Upper lobe of right lung (tissue), 1 donor: Measurements from ENCODE around the gene FRK. TPM values are rescaled to one million over a fixed set of nuclear protein-coding genes. Genes with fewer than 3 reads are reported as not detected.

ENCODE experiments used
- ATAC-seq: fragments of 200-7000 bp; cut with Tn5 transposase; one replicate; pipeline ENCODE4 v1.9.1; 2020; ENCODE audit warnings: mild to moderate bottlenecking, moderate library complexity
- DNase-seq: peaks from one replicate; pipeline ENCODE4 v3.0.0-alpha.2; 2020
- H3K27ac ChIP-seq: fragments of 200-600 bp; one replicate; pipeline ENCODE4 v1.8.0; 2022
- H3K27me3 ChIP-seq: fragments of 200-600 bp; one replicate; pipeline ENCODE4 v1.8.0; 2022; ENCODE audit warnings: mild to moderate bottlenecking
- H3K36me3 ChIP-seq: fragments of 200-600 bp; one replicate; pipeline ENCODE4 v1.8.0; 2022
- H3K4me1 ChIP-seq: fragments of 200-600 bp; one replicate; pipeline ENCODE4 v1.8.0; 2022
- H3K4me3 ChIP-seq: fragments of 200-600 bp; one replicate; pipeline ENCODE4 v1.8.0; 2022; ENCODE audit warnings: mild to moderate bottlenecking
- H3K9me3 ChIP-seq: fragments of 200-600 bp; one replicate; pipeline ENCODE4 v1.8.0; 2022
- intact Hi-C: fragments of 100-400 bp; cut with DNase I; formaldehyde crosslinking; loops from one replicate; pipeline ENCODE4 v1.11.0; 2022
- total RNA-seq: library from RNA; stranded (reverse); fragmentation: NEBNext Ultra II Directional; extraction: Animal tissue kit (Norgen Biotek cat#: 25700); gene quantifications from one replicate; pipeline ENCODE4 v1.2.1, GENCODE V29; 2021
- TF ChIP-seq, protein P1 (sequence below): fragments of 200-600 bp; IDR thresholded peaks from one replicate; pipeline ENCODE4 v1.8.0; 2022; ENCODE audit warnings: antibody characterized with exemption
- donor health status: DM: no; HTN: yes; CAD: no; lungs with severe emphysema.

Gene FRK
- total RNA-seq, 1 donor from 2014 or later, result 7.2 TPM

DNA sequence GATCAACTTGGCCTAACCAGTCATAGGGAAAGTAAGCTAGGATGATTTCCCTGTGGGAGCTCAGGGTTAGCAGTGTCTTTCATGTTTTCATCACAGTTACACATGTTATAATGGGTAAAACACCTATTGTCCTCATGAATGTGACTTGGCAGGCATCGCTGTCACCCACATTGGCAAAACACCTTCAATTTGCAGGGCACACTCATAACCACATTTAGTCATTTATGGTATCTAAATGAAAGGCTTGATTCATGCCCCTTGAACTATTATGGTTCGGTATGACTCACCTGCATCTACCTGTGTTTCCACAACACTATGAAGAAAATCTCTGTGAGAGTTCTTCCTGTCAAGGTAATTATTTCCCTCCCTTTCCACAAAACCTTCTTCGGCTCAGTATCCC is 49.2 kb downstream of the FRK start:
- no peaks in the 10 kb centered on the region for H3K36me3 ChIP-seq
- H3K27ac ChIP-seq, result no peak overlapping the region
- intact Hi-C loops, result loop anchor here (10.0 kb wide), 1 partner anchor 83 kb away; no protein-coding TSS in a partner anchor
- H3K27me3 ChIP-seq, result no peaks in the 10 kb centered on the region
- H3K4me1 ChIP-seq, result peaks cover 25% of the 10 kb centered on the region
- DNase-seq (no peak), ATAC-seq (peak; percentile 56)
- TF ChIP-seq, protein P1, sequence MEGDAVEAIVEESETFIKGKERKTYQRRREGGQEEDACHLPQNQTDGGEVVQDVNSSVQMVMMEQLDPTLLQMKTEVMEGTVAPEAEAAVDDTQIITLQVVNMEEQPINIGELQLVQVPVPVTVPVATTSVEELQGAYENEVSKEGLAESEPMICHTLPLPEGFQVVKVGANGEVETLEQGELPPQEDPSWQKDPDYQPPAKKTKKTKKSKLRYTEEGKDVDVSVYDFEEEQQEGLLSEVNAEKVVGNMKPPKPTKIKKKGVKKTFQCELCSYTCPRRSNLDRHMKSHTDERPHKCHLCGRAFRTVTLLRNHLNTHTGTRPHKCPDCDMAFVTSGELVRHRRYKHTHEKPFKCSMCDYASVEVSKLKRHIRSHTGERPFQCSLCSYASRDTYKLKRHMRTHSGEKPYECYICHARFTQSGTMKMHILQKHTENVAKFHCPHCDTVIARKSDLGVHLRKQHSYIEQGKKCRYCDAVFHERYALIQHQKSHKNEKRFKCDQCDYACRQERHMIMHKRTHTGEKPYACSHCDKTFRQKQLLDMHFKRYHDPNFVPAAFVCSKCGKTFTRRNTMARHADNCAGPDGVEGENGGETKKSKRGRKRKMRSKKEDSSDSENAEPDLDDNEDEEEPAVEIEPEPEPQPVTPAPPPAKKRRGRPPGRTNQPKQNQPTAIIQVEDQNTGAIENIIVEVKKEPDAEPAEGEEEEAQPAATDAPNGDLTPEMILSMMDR, result no peak
- H3K9me3 ChIP-seq, result no peaks in the 10 kb centered on the region
- no peak overlapping the region for H3K4me3 ChIP-seq

DNA sequence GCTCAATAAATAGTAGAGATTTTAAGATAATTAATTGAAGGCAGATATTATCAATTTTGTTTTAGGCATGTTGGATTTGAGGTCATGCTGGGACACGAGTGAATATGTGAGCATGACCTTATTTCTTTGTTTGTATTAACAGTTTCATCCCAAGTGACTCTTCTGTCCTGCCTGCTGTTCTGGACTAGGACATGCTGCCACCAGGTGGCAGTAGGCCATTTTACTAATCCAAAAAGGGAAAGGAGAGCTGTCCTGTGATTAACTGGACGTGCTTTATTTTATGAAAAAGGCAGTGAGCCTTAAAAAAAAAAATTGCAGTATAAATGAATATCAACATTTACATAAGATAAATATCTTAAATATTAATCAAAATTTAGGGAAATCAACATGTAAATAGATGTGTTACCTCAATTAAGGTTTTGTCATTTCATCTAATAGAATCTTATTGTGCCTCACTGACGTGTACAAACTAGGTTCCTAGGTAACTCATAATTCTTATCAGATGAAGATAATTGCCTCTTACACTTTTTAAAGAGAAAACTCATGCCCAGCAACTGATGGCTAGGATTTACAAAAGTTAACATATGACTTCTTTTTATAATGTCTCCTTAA is 49.8 kb downstream of the FRK start:
- Histone ChIP-seq H3K36me3 (no peaks in the 10 kb centered on the region), H3K27ac (no peak overlapping the region), H3K9me3 (no peaks in the 10 kb centered on the region), H3K27me3 (no peaks in the 10 kb centered on the region), H3K4me1 (peaks cover 24% of the 10 kb centered on the region), H3K4me3 (no peak overlapping the region)
- intact Hi-C loops, result loop anchor here (10.0 kb wide), 1 partner anchor 84 kb away; no protein-coding TSS in a partner anchor
- ATAC-seq (peak; percentile 90), DNase-seq (peak; percentile 67)
- TF ChIP-seq, protein P1, result peak; percentile 88

DNA sequence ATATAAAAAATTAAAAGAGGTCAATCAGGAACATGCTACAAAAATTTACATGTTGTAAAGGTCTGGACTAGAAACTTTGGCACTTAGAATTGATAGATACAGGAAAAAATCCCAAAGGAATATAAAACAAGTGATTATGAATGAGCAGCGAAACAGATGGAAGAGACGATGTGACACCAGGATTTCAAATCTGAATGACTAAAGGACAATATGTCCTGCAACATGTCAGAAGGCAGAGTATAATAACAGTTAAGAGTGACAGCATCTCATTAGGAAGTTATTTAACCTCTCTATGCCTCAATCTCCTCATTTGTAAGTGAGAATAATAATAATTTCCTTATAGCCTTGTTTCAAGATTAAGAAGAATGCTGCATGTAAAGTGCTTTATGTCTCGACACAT is 50.3 kb downstream of the FRK start:
- DNase-seq (no peak), ATAC-seq (no peak)
- H3K27me3 ChIP-seq, result no peaks in the 10 kb centered on the region
- H3K9me3 ChIP-seq, result no peaks in the 10 kb centered on the region
- TF ChIP-seq, protein P1, result no peak
- no peaks in the 10 kb centered on the region for H3K36me3 ChIP-seq
- intact Hi-C loops, result loop anchor here (10.0 kb wide), 1 partner anchor 84 kb away; no protein-coding TSS in a partner anchor
- H3K27ac ChIP-seq, result no peak overlapping the region
- H3K4me3 ChIP-seq, result no peak overlapping the region
- peaks cover 18% of the 10 kb centered on the region for H3K4me1 ChIP-seq

DNA sequence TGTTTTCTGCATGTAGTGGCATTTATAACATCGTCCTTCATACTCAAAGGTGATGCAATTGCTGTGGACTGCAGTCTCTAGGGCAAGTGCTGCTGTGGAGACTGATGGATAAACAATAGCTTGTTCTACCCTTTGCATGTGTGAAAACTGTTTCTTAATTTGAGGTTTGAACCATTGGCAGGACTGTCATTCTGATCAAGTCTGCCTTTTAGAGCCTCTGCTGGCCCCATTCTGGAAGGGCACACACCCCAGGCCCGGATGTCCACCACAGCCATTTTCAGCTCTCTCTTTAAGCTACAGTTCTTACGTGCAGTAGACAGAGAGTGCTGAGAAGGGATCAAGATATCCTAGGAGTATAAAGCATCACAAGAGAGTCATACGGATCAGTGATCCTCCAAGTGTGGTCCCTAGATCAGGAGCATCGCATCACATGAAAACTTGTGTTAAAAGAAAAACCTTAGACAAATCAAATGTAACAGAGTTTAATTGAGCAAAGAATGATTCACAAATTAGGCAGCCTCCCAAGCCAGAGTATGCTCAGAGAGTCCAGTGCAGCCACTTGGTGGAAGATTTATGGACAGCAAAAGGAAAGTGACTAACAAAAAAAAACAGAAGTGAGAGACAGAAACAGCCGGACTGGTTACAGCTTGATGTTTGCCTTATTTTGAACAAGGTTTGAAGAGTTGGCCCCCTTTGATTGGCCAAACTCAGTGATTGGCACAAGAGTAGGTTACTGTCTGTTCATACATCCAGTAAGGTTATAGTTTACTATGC is 52.0 kb downstream of the FRK start:
- intact Hi-C loops, result no loop called here
- DNase-seq (no peak), ATAC-seq (peak; percentile 53)
- H3K27me3 ChIP-seq, result no peaks in the 10 kb centered on the region
- H3K27ac ChIP-seq, result peak overlapping the region; percentile 33
- peaks cover 18% of the 10 kb centered on the region for H3K4me1 ChIP-seq
- H3K9me3 ChIP-seq, result no peaks in the 10 kb centered on the region
- TF ChIP-seq, protein P1, result no peak
- H3K4me3 ChIP-seq, result no peak overlapping the region
- H3K36me3 ChIP-seq, result no peaks in the 10 kb centered on the region

DNA sequence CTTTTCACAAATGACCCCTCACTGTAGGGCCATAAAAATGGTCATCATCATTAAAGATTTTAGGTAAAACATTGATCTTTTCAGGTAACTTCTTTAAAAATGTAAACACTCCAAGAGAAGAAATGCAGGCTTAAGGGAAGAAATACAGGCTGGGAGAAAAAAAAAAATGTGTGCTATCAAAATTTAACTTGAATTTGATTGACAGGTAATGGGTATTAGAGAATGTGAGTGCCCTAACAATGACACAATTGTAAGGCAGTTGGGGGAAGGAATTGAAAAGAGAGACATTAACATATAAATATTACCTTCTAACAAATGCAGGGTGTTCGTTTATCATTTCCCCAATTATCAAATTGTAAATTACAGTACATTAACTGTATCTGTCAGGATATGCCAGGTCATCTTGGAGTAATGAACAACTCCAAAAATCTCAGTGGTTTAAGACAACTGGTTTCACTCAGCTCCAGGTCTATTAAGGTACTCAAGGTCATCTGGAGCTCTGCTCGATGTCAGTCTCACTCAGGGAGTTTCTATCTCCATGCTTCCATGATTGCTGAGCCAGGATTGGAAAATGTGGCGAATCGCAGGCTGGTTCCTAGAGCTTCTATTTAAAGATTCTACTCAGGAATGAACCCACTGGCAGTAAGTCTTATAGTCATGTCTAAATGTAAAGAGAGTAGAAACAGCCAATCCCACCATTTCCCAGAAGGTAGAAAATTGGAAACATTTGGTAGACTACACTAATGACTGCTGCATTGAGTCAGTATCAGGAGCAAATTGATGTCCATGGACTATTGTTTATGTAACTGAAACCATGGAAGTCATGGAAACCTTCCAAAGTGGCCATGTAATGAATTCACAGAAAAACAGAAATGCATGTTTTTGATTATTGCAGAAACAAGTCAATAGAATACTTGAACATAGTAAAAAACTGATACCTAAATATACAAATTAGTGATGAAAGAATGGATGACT is 55.6 kb downstream of the FRK start:
- ATAC-seq, result no peak
- peaks cover 4% of the 10 kb centered on the region for H3K4me1 ChIP-seq
- intact Hi-C loops, result no loop called here
- H3K4me3 ChIP-seq, result no peak overlapping the region
- no peak overlapping the region for H3K27ac ChIP-seq
- H3K9me3 ChIP-seq, result no peaks in the 10 kb centered on the region
- H3K36me3 ChIP-seq, result no peaks in the 10 kb centered on the region
- no peak for DNase-seq
- TF ChIP-seq, protein P1, result no peak
- H3K27me3 ChIP-seq, result no peaks in the 10 kb centered on the region
